HepG2 (cell line): ENCODE data around the gene ANKRD11. TPM values are rescaled to one million over a fixed set of nuclear protein-coding genes. Genes with fewer than 3 reads are reported as not detected.
"Not testable (repeated sequence)": the region's sequence is repeated elsewhere in the genome, so short reads cannot be mapped to it uniquely, and the experiment has no call there.

ENCODE experiments used
- ATAC-seq: fragments of 200-7000 bp; cut with Tn5 transposase; 3 replicates; pipeline ENCODE4 v1.9.1; 2020; ENCODE audit warnings: mild to moderate bottlenecking, moderate library complexity
- BruUV-seq: library from RNA; stranded (reverse); fragments of 400-500 nt; replicated peaks from 2 replicates; lab custom pipeline; 2021; lab: Mats Ljungman, UMichigan
- CTCF ChIA-PET: fragments of 300-600 bp; formaldehyde crosslinking; extraction: SDS; loops from one replicate; lab custom pipeline; 2021; ENCODE audit warnings: low total read pairs, inconsistent platforms, low intra/inter-chr PET ratio; lab: Yijun Ruan, JAX
- POLR2A ChIA-PET: fragments of 350-600 bp; sonication (Branson Sonifier 250); formaldehyde crosslinking; loops from one replicate; lab custom pipeline; 2020; ENCODE audit warnings: antibody characterized with exemption, inconsistent platforms; lab: Yijun Ruan, JAX
- DNase-seq: peaks from one replicate; pipeline ENCODE4 v3.0.0-alpha.2; 2015; ENCODE audit warnings: low spot score
- FAIRE-seq: peaks from 3 replicates; lab custom pipeline; 2011; peaks lifted over from hg19 to GRCh38; lab: Jason Lieb, UNC
- H2AFZ ChIP-seq: one replicate; pipeline ENCODE4 v1.6.1; 2011; ENCODE audit warnings: low read length, inconsistent platforms
- H3K27ac ChIP-seq: fragments of 300-600 bp; 3 replicates; pipeline ENCODE4 v1.8.0; 2011; ENCODE audit warnings: mixed run types, mild to moderate bottlenecking, mixed read lengths, low read length, inconsistent platforms; ENCODE audit not compliant: insufficient read depth; ENCODE audit errors: extremely low read length
- H3K27me3 ChIP-seq, 2 experiments: fragments of 200-600 bp in 1 of 2; 2 replicates in 1 of 2; 3 replicates in 1 of 2; pipeline versions ENCODE4 v1.6.0 to v1.8.0; 2011; ENCODE audit warnings: low read length in 2 of 2, mild to moderate bottlenecking in 2 of 2, moderate library complexity in 2 of 2, inconsistent platforms in 1 of 2; ENCODE audit not compliant: insufficient read depth in 2 of 2, control insufficient read depth in 1 of 2
- H3K36me3 ChIP-seq, 2 experiments: fragments of 200-600 bp in 1 of 2; replicated peaks in 1 of 2; 2 replicates in 1 of 2; 3 replicates in 1 of 2; pipeline versions ENCODE4 v1.5.1 to v1.8.0; 2011; ENCODE audit warnings: low read length in 2 of 2, inconsistent platforms in 1 of 2; ENCODE audit not compliant: insufficient read depth in 2 of 2, control insufficient read depth in 1 of 2
- H3K4me1 ChIP-seq: 2 replicates; pipeline ENCODE4 v1.5.1; 2012; ENCODE audit warnings: low read length, inconsistent platforms; ENCODE audit not compliant: insufficient read depth
- H3K4me2 ChIP-seq: 2 replicates; pipeline ENCODE4 v1.6.0; 2011; ENCODE audit warnings: low read depth, low read length, inconsistent platforms
- H3K4me3 ChIP-seq, 3 experiments: fragments of 200-600 bp in 1 of 3; sonication (generic), shearing (Covaris generic) in 1 of 3; replicated peaks in 1 of 3; 2 replicates each; pipeline ENCODE4 v1.5.1; 2011 to 2016; ENCODE audit warnings: low read length in 3 of 3, inconsistent platforms in 2 of 3, low read depth in 2 of 3, mild to moderate bottlenecking in 2 of 3, control low read depth in 1 of 3, mixed read lengths in 1 of 3; ENCODE audit not compliant: insufficient read depth in 1 of 3
- H3K79me2 ChIP-seq: one replicate; pipeline ENCODE4 v1.6.1; 2011; ENCODE audit warnings: low read length, inconsistent platforms; ENCODE audit not compliant: insufficient read depth
- H3K9ac ChIP-seq: 2 replicates; pipeline ENCODE4 v1.6.0; 2011; ENCODE audit warnings: mild to moderate bottlenecking, low read depth, low read length, inconsistent platforms; ENCODE audit not compliant: insufficient read depth
- H3K9me3 ChIP-seq: 2 replicates; pipeline ENCODE4 v1.5.1; 2012; ENCODE audit warnings: mild to moderate bottlenecking, low read length
- H4K20me1 ChIP-seq: 2 replicates; pipeline ENCODE4 v1.6.0; 2011; ENCODE audit warnings: inconsistent platforms, mild to moderate bottlenecking, low read length, moderate library complexity; ENCODE audit not compliant: insufficient read depth
- ZMYM3 ChIP-seq: sonication (generic); formaldehyde crosslinking; IDR thresholded peaks from 2 replicates; pipeline ENCODE4 v1.5.1; 2020; ENCODE audit warnings: mild to moderate bottlenecking, missing genetic modification reagents
- ZNF121 ChIP-seq: sonication (generic); formaldehyde crosslinking; IDR thresholded peaks from 2 replicates; pipeline ENCODE4 v1.5.0; 2020; ENCODE audit warnings: mild to moderate bottlenecking, missing genetic modification reagents
- ZNF547 ChIP-seq: sonication (generic); formaldehyde crosslinking; IDR thresholded peaks from 2 replicates; pipeline ENCODE4 v1.5.1; 2020; ENCODE audit warnings: mild to moderate bottlenecking, missing genetic modification reagents
- WGBS: methylation state at CpG from one replicate; pipeline ENCODE4 v1.1.6; 2017; ENCODE audit warnings: low lambda C conversion rate; 5-methylcytosine and 5-hydroxymethylcytosine counted together
- in situ Hi-C: cut with HindIII; loops from 2 replicates; pipeline ENCODE4 v1.10.0; 2017; ENCODE audit warnings: low pct_unique_long_range_greater_than_20kb; ENCODE audit not compliant: extremely low pct_ligation_motif_present
- intact Hi-C: fragments of 100-400 bp; cut with micrococcal nuclease; formaldehyde crosslinking; loops from one replicate; pipeline ENCODE4 v1.10.0; 2022; ENCODE audit not compliant: unreplicated experiment
- polyA plus RNA-seq, 8 experiments: library from polyadenylated mRNA; depleted of rRNA in 3 of 8; stranded (reverse) in 7 of 8; unstranded in 1 of 8; fragments of >200 nt; fragmentation: Illumina TruSeq in 4 of 8; extraction: Trizol in 4 of 8; gene quantifications; 2 replicates each; pipeline versions ENCODE4 v1.2.1 to v1.2.3, GENCODE V29; 2011 to 2016; ENCODE audit warnings: low read depth in 4 of 8, missing spikeins in 1 of 8, mixed read lengths in 1 of 8; ENCODE audit not compliant: insufficient read depth in 1 of 8
- total RNA-seq, 5 experiments: library from RNA; depleted of rRNA; stranded (reverse); fragments of >200 nt; fragmentation: Illumina TruSeq; extraction: Trizol; gene quantifications; 2 replicates each; pipeline ENCODE4 v1.2.3, GENCODE V29; 2016; ENCODE audit warnings: low read depth in 1 of 5
- TF ChIP-seq, protein P1 (sequence below): sonication (generic); formaldehyde crosslinking; conservative IDR thresholded peaks from 2 replicates; pipeline ENCODE4 v1.4.0; 2020; ENCODE audit warnings: missing genetic modification reagents
- TF ChIP-seq, protein P2 (sequence below): sonication (generic); formaldehyde crosslinking; IDR thresholded peaks from 2 replicates; pipeline ENCODE4 v1.4.0; 2020; ENCODE audit warnings: missing genetic modification reagents
- TF ChIP-seq, protein P3 (sequence below): sonication (generic); formaldehyde crosslinking; IDR thresholded peaks from 2 replicates; pipeline ENCODE4 v1.5.0; 2020; ENCODE audit warnings: mild to moderate bottlenecking, missing genetic modification reagents

The ANKRD11 gene
- total and polyA plus RNA-seq, 2 of the 13 experiments (the other 11 are each of a cell fraction or from before 2014, with no cell fraction given), result 21.4 to 38.4 TPM

DNA sequence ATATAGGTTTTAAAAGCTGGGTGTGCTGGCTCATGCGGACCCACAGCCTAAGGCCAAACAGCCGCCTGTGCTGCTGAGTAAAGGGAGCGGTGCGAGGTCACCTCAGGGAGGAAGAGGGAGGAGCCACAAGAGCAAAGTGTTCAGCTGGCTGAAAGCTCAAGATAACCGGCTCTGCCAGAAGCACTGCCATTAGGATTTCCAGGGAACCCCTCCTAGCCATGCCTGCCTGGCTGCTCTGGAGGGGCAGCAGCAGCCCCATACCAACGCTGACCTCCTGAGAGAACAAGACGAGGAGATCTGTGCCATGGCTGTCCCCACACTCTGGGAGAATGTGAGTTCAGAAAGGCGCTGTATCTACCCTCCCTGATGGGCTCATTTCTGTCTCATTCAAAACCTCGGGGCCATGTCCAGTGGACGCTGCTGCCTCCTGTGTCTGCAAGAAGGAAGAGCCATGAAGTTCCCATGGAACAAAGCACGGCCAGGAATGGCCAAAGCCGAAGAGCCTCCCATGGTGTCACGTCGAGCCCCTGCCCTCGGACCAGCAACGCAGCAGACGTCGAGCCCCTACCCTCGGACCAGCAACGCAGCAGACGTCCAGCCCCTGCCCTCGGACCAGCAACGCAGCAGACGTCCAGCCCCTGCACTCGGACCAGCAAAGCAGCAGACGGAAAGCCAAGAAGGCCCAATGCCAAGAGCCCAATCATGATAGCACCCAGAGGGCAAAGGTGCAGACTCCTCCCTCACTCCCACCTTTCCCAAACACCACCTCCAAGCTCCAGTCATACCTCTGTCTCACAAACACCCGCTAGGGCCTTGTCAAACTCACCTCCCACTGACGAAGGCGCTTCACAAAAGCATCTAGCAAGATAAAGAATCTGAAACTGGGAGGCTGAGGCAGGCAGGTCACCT is 107.0 kb downstream of the ANKRD11 start (continued):
- TF ChIP-seq, protein P1, sequence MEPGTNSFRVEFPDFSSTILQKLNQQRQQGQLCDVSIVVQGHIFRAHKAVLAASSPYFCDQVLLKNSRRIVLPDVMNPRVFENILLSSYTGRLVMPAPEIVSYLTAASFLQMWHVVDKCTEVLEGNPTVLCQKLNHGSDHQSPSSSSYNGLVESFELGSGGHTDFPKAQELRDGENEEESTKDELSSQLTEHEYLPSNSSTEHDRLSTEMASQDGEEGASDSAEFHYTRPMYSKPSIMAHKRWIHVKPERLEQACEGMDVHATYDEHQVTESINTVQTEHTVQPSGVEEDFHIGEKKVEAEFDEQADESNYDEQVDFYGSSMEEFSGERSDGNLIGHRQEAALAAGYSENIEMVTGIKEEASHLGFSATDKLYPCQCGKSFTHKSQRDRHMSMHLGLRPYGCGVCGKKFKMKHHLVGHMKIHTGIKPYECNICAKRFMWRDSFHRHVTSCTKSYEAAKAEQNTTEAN, result no peak
- TF ChIP-seq, protein P2, sequence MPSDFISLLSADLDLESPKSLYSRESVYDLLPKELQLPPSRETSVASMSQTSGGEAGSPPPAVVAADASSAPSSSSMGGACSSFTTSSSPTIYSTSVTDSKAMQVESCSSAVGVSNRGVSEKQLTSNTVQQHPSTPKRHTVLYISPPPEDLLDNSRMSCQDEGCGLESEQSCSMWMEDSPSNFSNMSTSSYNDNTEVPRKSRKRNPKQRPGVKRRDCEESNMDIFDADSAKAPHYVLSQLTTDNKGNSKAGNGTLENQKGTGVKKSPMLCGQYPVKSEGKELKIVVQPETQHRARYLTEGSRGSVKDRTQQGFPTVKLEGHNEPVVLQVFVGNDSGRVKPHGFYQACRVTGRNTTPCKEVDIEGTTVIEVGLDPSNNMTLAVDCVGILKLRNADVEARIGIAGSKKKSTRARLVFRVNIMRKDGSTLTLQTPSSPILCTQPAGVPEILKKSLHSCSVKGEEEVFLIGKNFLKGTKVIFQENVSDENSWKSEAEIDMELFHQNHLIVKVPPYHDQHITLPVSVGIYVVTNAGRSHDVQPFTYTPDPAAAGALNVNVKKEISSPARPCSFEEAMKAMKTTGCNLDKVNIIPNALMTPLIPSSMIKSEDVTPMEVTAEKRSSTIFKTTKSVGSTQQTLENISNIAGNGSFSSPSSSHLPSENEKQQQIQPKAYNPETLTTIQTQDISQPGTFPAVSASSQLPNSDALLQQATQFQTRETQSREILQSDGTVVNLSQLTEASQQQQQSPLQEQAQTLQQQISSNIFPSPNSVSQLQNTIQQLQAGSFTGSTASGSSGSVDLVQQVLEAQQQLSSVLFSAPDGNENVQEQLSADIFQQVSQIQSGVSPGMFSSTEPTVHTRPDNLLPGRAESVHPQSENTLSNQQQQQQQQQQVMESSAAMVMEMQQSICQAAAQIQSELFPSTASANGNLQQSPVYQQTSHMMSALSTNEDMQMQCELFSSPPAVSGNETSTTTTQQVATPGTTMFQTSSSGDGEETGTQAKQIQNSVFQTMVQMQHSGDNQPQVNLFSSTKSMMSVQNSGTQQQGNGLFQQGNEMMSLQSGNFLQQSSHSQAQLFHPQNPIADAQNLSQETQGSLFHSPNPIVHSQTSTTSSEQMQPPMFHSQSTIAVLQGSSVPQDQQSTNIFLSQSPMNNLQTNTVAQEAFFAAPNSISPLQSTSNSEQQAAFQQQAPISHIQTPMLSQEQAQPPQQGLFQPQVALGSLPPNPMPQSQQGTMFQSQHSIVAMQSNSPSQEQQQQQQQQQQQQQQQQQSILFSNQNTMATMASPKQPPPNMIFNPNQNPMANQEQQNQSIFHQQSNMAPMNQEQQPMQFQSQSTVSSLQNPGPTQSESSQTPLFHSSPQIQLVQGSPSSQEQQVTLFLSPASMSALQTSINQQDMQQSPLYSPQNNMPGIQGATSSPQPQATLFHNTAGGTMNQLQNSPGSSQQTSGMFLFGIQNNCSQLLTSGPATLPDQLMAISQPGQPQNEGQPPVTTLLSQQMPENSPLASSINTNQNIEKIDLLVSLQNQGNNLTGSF (CRISPR knock-in tag), result no peak

DNA sequence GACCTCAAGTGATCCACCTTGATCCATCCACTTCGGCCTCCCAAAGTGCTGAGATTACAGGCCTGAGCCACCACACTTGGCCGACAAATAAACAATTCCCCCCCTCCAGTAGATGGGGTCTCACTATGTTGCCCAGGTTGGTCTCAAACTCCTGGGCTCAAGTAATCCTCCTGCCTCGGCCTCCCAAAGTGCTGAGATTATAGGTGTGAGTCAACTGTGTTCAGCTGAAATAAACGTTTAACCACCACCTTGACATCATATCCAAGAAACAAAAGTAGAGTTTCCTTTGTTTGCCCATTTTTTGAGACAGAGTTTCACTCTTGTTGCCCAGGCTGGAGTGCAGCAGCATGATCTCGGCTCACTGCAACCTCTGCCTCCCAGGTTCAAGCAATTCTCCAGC is 107.8 kb downstream of the ANKRD11 start:
- H3K27me3 ChIP-seq, H3K36me3 ChIP-seq, H3K4me2 ChIP-seq, intact Hi-C loops, BruUV-seq, H3K4me3 ChIP-seq, in situ Hi-C loops, H2AFZ ChIP-seq, CTCF ChIA-PET, H3K9ac ChIP-seq, DNase-seq, POLR2A ChIA-PET, H3K9me3 ChIP-seq, ATAC-seq, FAIRE-seq: not testable (repeated sequence)
- H3K27ac ChIP-seq, result peak overlapping the region; percentile 9
- WGBS, result 88% methylated on average over 5 of the region's 5 CpGs
- H4K20me1 ChIP-seq, result peaks cover 95% of the 10 kb centered on the region
- H3K4me1 ChIP-seq, result peaks cover 58% of the 10 kb centered on the region
- peaks cover 95% of the 10 kb centered on the region for H3K79me2 ChIP-seq
- peak; percentile 90 for TF ChIP-seq ZNF121
- 0 out of 2 replicates have a peak, but pooled peaks have one; percentile 17 for TF ChIP-seq ZMYM3 (CRISPR knock-in tag)
- TF ChIP-seq, protein P3, sequence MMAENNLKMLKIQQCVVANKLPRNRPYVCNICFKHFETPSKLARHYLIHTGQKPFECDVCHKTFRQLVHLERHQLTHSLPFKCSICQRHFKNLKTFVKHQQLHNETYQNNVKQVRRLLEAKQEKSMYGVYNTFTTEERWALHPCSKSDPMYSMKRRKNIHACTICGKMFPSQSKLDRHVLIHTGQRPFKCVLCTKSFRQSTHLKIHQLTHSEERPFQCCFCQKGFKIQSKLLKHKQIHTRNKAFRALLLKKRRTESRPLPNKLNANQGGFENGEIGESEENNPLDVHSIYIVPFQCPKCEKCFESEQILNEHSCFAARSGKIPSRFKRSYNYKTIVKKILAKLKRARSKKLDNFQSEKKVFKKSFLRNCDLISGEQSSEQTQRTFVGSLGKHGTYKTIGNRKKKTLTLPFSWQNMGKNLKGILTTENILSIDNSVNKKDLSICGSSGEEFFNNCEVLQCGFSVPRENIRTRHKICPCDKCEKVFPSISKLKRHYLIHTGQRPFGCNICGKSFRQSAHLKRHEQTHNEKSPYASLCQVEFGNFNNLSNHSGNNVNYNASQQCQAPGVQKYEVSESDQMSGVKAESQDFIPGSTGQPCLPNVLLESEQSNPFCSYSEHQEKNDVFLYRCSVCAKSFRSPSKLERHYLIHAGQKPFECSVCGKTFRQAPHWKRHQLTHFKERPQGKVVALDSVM (CRISPR knock-in tag), result peak; percentile 42; the same call in 1 of the 2 replicates
- TF ChIP-seq ZNF547 (CRISPR knock-in tag), result 0 out of 2 replicates have a peak, but pooled peaks have one; percentile 1
